ENCODE results near the gene ERC2.

DNA sequence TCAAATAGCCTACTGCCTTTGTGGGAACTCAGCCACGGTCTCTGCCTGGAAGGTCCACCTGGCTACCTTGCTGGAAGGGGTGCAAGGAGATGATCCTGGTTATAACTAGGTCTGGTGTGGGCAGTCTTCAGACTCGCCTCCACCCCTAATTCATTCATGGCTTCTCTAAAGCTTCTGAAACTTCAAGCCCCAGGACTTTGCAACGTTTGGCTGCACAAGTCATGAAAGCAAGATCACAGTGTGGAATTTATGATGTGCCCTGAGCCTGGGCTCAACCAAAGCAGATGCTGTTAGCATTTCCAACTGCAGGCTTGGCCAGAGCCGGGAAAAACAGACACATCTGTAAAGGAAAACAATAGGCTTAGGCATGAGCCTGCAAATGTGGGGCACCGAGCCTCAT, 780.7 kb downstream of the ERC2 start:
- TF ChIP-seq, protein P1, sequence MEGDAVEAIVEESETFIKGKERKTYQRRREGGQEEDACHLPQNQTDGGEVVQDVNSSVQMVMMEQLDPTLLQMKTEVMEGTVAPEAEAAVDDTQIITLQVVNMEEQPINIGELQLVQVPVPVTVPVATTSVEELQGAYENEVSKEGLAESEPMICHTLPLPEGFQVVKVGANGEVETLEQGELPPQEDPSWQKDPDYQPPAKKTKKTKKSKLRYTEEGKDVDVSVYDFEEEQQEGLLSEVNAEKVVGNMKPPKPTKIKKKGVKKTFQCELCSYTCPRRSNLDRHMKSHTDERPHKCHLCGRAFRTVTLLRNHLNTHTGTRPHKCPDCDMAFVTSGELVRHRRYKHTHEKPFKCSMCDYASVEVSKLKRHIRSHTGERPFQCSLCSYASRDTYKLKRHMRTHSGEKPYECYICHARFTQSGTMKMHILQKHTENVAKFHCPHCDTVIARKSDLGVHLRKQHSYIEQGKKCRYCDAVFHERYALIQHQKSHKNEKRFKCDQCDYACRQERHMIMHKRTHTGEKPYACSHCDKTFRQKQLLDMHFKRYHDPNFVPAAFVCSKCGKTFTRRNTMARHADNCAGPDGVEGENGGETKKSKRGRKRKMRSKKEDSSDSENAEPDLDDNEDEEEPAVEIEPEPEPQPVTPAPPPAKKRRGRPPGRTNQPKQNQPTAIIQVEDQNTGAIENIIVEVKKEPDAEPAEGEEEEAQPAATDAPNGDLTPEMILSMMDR (IDR thresholded peaks at IDR 0.05): no peak
- no peak for TF ChIP-seq POLR2A (IDR thresholded peaks at IDR 0.05)
